Activated CD8-positive, alpha-beta memory T cell treated with anti-CD3 and anti-CD28 coated beads, Interleukin-2, amount 50 U/mL, for 1 hour (primary cell): ENCODE measurements around the gene MYOZ2.
"Not testable (repeated sequence)": the region's sequence is repeated elsewhere in the genome, so short reads cannot be mapped to it uniquely, and the experiment has no call there.

Experiments
- DNase-seq: peaks from one replicate; pipeline ENCODE4 v3.0.0-alpha.2; 2020; ENCODE audit errors: extremely low read depth

Gene MYOZ2

DNA sequence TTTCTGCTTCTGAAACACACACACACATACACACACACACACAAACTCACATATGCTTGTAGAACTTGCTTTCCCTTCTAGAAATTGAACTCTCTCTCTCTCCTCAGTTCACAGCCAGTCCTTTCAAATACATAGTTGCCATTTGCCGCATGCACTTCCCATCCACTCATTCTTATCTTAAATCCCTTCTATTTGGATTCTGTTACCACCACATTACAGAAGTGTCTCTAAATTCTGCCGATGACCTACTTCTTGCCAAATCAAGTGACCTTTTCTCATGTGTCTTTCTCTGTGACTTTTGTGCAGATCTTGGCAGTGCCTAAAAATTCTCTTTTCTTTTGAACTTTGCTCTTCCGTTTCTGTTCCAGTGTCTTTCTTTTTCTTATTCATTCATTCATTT lies 7.5 kb upstream of the MYOZ2 start:
- no peak for DNase-seq

DNA sequence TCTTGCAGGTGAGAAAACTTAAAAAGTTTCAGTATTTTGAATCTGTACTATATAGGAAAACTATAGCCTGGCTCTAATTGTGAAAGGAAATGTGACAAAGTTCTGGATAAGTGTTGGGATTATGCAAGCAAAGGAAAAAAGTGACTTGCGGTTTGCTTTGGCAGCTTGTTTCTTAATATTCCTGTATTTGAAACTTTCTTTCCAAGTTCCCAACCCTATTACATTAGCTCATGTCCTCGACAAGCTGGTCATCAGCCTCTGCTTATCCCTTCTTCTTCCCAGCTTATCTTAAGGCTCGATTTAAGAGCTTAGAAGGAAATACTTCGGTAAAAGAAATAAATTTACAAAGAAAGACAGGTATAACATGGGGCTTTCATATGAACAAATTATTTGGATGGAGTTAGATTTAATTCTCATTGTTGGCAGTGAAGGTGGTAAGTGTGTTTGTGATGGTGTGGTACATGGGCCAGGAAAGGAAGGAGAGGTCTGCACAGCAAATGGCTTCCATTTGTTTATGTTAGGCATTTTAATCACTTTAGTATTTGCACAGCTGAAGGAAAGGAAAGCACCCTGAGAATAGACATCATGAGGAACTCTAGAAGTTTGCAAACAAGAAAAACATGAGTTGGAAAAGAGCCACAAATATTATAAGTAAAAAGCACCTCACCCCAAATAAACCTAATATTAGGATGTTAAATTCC lies 5.1 kb upstream of the MYOZ2 start:
- DNase-seq: no peak

DNA sequence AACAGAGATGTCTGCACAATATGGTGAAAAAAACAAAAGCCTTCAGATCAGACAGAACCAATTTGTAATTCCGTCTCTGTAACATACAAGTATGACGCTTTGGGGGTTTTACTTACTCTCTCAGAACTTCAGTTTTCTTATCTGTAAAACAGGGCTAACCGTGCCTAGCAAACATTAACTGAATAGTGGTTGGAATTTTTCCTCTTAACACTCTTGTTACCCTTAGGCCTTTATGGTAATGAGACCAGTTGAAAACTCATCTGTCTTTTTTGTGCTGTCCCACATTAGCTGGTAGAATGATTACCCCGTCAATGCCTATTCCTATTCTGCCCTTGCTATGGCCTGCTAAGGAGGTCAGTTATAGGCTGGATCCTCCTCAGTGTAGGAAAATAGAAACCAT lies 4.5 kb upstream of the MYOZ2 start:
- DNase-seq: no peak

DNA sequence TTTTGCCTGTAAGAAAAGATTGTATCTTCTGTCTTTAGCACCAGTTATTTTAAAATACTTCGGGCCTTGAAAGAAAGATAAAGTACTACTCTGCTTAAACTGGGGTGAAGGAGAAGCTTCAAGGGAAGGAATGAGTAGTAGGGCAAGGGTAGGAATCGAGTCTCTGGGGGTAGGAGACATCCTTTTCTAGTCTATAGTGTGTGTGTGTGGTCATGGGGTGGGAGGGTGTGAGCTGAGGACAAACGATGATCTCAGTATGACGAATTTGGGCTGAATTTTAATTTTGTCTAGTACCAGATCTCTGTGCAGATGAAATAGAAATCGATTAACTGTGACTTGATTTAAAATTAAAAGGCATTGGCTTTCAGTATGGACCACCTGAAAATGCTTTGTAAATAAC lies 3.3 kb upstream of the MYOZ2 start:
- no peak for DNase-seq

DNA sequence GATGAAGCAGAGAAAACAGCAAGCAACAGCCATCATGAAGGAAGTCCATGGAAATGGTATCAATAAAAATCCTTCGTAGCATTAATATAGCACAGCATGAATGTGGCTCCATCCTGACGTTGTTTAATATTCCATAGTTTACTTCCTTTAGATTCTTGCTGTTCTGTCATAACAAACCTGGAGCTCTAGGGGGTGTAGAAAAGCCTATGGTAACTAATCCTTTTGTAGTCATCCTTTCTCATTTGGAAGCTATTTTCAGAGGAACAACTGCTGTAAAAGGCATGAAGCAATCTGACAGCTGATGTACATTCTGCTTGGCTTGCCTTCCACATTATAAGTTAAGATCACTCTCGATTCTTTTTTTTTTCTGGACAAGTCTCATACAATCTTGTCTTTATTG lies 914 bp downstream of the MYOZ2 start:
- no peak for DNase-seq

DNA sequence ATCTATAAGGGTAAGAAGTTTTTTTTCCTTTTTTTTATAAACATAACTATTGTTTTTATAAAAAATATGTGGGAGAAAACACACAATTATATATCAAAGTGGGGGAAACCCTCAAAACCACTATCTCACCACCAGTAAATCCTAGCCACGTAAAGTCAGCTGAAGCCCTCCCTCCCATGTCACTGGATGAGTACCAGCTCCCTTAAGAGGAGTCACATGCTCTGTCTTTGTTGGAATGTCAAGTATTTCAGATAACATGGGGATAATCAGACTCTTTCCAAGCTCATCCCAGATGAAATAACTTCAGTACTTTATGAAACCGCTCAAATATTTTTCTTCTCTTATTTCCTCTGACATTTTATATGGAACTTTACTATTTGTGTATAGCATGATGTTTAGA lies 2.4 kb downstream of the MYOZ2 start:
- DNase-seq: no peak

DNA sequence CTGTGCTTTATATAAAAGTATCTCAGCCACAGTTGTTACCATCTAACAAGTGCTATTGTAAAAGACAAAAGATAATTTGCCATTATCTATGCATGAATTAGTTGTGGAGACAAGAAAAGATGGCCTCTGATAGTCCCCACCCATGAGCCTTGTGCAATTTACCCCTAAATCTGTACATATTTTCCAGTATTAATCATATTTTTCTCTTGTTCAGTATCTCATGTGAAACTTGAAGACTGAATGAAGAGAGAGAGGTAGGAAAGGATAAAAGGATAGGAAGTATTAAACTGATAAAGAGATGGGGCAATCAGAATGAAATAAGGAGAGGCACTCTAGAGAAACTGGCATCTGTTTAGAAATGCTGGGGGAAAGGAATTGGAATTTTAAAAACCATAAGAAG lies 3.7 kb downstream of the MYOZ2 start:
- DNase-seq: no peak

GRCh38 chr4:119139822-119140252 lies 4.2 kb downstream of the MYOZ2 start:
- no peak for DNase-seq

GRCh38 chr4:119141283-119141682 lies 5.7 kb downstream of the MYOZ2 start:
- not testable (repeated sequence) for DNase-seq

DNA sequence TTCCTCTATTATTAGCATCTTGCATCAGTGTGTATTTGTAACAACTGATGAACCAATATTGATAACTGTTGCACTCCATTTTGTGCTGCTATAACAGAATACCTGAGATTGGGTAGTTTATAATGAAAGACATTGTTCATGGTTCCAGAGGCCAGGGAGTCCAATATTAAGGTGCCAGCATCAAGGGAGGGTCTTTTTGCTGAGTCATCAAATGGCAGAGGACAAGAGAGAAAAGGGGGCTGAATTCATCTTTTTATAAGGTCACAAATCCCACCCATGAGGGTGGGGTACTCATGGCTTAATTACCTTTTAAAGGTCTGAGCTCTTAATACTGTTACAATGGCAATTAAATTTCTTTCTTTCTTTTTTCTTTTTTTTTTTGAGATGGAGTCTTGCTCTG lies 7.2 kb downstream of the MYOZ2 start:
- DNase-seq: no peak

DNA sequence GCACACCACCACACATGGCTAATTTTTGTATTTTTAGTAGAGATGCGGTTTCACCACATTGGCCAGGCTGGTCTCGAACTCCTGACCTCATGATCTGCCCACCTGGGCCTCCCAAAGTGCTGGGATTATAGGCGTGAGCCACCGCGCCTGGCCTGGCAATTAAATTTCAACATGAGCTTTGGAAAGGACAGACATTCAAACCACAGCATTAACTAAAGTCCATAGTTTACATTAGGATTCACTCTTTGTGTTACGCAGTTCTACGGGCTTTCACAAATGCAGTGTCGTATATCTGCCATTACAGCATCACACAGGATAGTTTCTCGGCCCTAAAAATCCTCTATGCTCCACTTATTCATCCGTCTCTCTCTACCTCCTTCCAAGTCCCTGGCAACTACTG lies 7.7 kb downstream of the MYOZ2 start:
- not testable (repeated sequence) for DNase-seq

DNA sequence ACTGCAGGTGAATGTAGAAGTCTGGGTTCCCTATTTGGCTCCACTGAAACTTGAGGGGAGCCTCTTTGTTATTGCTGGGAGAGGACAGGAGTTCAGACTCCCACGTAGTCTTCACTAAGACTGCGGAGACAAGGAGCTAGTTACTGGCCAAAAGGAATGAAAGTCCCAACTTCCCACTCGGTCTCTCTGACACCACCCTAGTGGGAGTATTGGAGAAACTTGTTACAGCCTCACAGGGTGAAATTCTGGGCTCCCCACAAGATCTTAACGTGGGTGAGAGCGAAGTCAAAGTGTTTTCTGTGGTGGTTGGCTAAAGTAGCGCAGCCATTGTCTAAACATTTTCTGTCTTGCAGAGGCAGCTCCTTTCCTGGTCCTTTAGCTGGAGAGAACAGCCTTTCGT lies 13.5 kb downstream of the MYOZ2 start:
- no peak for DNase-seq

DNA sequence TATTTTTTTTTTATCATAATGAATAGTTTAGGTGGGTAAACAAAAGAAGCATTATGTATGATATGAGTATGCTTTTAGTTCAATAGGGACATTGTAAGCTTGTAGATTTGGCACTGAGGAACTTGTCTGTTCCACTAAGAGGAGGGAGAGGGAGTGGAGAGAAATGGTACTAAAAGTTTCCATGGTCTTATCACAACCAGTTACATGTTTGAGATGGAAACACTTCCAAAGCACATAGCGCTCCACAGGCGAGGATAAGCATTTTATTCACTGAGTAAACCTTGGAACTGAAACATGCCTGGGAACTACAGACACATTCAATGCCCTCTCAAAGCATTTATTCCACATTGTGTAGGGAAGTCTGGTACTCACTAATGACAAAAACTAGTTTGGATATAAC lies 15.5 kb downstream of the MYOZ2 start:
- DNase-seq: no peak

- DNase-seq: no peak
These were observed 17.1 kb downstream of the MYOZ2 start for GRCh38 chr4:119152741-119153140.

DNA sequence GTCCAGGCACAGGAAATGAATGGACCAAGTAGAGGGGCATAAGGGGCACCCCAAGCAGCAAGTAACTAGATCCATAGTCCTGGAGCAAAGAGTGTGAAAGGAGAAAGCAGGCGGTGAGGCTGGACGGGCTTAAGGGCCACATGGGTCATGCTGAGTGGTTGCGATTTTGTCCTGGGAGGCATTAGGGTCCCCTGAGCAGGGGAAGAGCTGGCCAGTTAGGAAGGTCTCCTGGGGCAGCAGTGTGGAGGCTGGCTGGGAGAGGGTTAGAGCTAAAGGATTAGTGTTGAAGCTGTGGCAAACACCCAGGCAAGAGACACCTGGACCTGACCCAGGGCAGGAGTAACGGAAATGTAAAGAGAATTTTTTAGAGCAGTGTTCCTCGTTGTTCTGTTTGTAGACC lies 26.5 kb downstream of the MYOZ2 start:
- DNase-seq: no peak

- DNase-seq: no peak
These were observed 30.1 kb downstream of the MYOZ2 start for GRCh38 chr4:119165767-119166166.

GRCh38 chr4:119170195-119170594 lies 34.6 kb downstream of the MYOZ2 start:
- DNase-seq: no peak

GRCh38 chr4:119172223-119172622 lies 36.6 kb downstream of the MYOZ2 start:
- no peak for DNase-seq

DNA sequence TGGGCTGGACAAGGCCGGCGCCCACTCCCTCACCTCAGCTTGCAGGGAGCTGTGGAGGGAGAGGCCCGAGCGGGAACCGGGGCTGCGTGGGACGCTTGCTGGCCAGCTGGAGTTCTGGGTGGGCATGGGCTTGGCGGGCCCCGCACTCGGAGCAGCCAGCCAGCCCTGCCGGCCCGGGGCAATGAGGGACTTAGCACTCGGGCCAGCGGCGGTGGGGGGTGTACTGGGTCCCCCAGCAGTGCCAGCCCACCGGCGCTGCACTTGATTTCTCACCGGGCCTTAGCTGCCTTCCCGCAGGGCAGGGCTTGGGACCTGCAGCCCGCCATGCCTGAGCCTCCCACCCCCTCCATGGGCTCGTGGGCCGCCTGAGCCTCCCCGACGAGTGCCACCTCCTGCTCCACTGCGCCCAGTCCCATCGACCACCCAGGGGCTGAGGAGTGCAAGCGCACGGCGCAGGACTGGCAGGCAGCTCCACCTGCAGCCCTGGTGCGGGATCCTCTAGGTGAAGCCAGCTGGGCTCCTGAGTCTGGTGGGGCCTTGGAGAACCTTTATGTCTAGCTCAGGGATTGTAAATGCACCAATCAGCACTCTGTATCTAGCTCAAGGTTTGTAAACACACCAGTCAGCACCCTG lies 38.2 kb downstream of the MYOZ2 start:
- DNase-seq: not testable (repeated sequence)

- no peak for DNase-seq
These were observed 43.4 kb downstream of the MYOZ2 start for GRCh38 chr4:119179011-119179410.

GRCh38 chr4:119184128-119184527 lies 48.5 kb downstream of the MYOZ2 start:
- no peak for DNase-seq

GRCh38 chr4:119189638-119190037 lies 54.0 kb downstream of the MYOZ2 start:
- no peak for DNase-seq

DNA sequence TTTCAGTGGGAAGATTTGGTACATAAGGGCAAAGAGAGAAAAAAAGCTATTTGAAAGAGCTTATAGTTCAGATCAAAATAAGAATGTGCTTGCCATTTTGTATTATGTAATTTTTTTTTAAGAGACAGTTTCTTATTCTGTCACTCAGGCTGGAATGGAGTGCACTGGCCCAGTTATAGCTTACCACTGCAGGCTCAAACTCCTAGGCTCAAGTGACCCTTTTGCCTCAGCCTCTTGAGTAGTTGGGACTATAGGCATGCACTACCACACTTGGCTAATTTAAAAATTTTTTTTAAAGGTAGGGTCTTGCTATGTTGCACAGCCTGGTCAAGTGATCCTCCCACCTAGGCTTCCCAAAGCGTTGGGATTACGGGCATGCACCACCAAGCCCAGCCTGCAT lies 54.7 kb downstream of the MYOZ2 start:
- no peak for DNase-seq

DNA sequence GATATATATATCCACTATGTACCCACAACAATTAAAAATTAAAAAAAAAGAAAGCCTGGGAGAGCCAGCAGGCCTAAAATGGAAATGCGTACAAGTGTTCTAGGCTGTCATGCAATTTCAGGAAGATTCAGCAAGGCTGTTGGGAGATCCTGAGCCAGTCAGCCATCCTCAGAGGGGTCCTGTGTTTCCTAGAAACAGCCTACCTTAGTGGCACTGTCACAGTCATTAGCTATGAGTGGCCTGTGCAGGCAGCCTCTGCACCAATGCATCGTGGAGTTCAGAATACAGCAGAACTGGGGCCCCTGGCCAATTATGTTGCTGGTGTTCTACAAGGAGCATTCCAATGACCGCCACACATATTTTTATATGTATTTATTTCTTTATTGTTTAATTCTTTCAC lies 55.9 kb downstream of the MYOZ2 start:
- DNase-seq: no peak
